Ishikawa (cell line): ENCODE measurements around the gene GALNT10.

Source experiments
- CEBPB ChIP-seq: IDR thresholded peaks from 2 replicates; pipeline ENCODE4 v1.6.1; 2012
- EP300 ChIP-seq: IDR thresholded peaks from 2 replicates; pipeline ENCODE4 v1.6.1; 2012; ENCODE audit warnings: borderline replicate concordance
- FOXM1 ChIP-seq: IDR thresholded peaks from 2 replicates; pipeline ENCODE4 v1.6.1; 2012; ENCODE audit warnings: low read depth, borderline replicate concordance
- MAX ChIP-seq: IDR thresholded peaks from 2 replicates; pipeline ENCODE4 v1.6.1; 2012
- NFIC ChIP-seq: IDR thresholded peaks from 2 replicates; pipeline ENCODE4 v1.6.1; 2012
- REST ChIP-seq: IDR thresholded peaks from 2 replicates; pipeline ENCODE4 v1.6.1; 2012; ENCODE audit warnings: low read depth, mild to moderate bottlenecking
- TAF1 ChIP-seq: IDR thresholded peaks from 2 replicates; pipeline ENCODE4 v1.6.1; 2012; ENCODE audit warnings: low read depth, mild to moderate bottlenecking
- TCF12 ChIP-seq: IDR thresholded peaks from 2 replicates; pipeline ENCODE4 v1.6.1; 2012; ENCODE audit warnings: low read depth

- TF ChIP-seq REST = no peak
- TF ChIP-seq MAX = no peak
- no peak for TF ChIP-seq TAF1
- TF ChIP-seq EP300 = no peak
- TF ChIP-seq TCF12 = no peak
- TF ChIP-seq FOXM1 = no peak
- no peak for TF ChIP-seq NFIC
- no peak for TF ChIP-seq CEBPB
Observed at GRCh38 chr5:154430466-154430865, 239.9 kb downstream of the GALNT10 start.
